Mesenchymal stem cell (in vitro differentiated cells and primary cell): ENCODE data around the gene PPIH.
A peak's percentile ranks its signal among the peaks of the same experiment; 100 is the strongest.

Experiments
- DNase-seq: peaks from one replicate; pipeline ENCODE4 v3.0.0-alpha.2; 2013
- H2AFZ ChIP-seq: one replicate; pipeline ENCODE4 v1.6.1; 2013; ENCODE audit warnings: low read depth, mild to moderate bottlenecking, control low read depth, inconsistent platforms, low read length, moderate library complexity
- H2AK5ac ChIP-seq: 2 replicates; pipeline ENCODE4 v1.6.1; 2013; ENCODE audit warnings: low read length, moderate library complexity, mild to moderate bottlenecking, inconsistent platforms; ENCODE audit not compliant: severe bottlenecking
- H2BK120ac ChIP-seq: one replicate; pipeline ENCODE4 v1.6.1; 2013; ENCODE audit warnings: low read depth, mild to moderate bottlenecking, inconsistent platforms, low read length, moderate library complexity
- H2BK12ac ChIP-seq, 2 experiments: one replicate each; pipeline ENCODE4 v1.6.1; 2013; ENCODE audit warnings: inconsistent platforms in 2 of 2, low read length in 2 of 2, mild to moderate bottlenecking in 2 of 2, moderate library complexity in 2 of 2, control low read depth in 1 of 2
- H2BK15ac ChIP-seq: one replicate; pipeline ENCODE4 v1.6.1; 2013; ENCODE audit warnings: mild to moderate bottlenecking, low read depth, inconsistent platforms; ENCODE audit not compliant: poor library complexity, severe bottlenecking
- H2BK5ac ChIP-seq: 2 replicates; pipeline ENCODE4 v1.6.1; 2013; ENCODE audit warnings: low read depth, mild to moderate bottlenecking, low read length, control low read depth, inconsistent platforms; ENCODE audit not compliant: poor library complexity, severe bottlenecking
- H3K14ac ChIP-seq, 2 experiments: one replicate each; pipeline ENCODE4 v1.6.1; 2013; ENCODE audit warnings: inconsistent platforms in 2 of 2, low read length in 2 of 2, control low read depth in 1 of 2, mild to moderate bottlenecking in 1 of 2, moderate library complexity in 1 of 2
- H3K18ac ChIP-seq, 2 experiments: one replicate each; pipeline ENCODE4 v1.6.1; 2013; ENCODE audit warnings: inconsistent platforms in 2 of 2, low read length in 2 of 2, control low read depth in 1 of 2, low read depth in 1 of 2, mild to moderate bottlenecking in 1 of 2
- H3K23ac ChIP-seq, 2 experiments: one replicate each; pipeline ENCODE4 v1.6.1; 2013; ENCODE audit warnings: inconsistent platforms in 2 of 2, low read length in 2 of 2, mild to moderate bottlenecking in 2 of 2, moderate library complexity in 2 of 2, control low read depth in 1 of 2
- H3K27ac ChIP-seq: 2 replicates; pipeline ENCODE4 v1.5.1; 2013; ENCODE audit warnings: mild to moderate bottlenecking, moderate library complexity, low read length, control low read depth, inconsistent platforms; ENCODE audit not compliant: poor library complexity, severe bottlenecking
- H3K27me3 ChIP-seq, 2 experiments: 2 replicates each; pipeline versions ENCODE4 v1.6.1 to v1.7.0; 2013; ENCODE audit warnings: low read length in 2 of 2, mild to moderate bottlenecking in 2 of 2, moderate library complexity in 2 of 2, control low read depth in 1 of 2, inconsistent platforms in 1 of 2; ENCODE audit not compliant: control insufficient read depth in 1 of 2, insufficient read depth in 1 of 2
- H3K36me3 ChIP-seq, 2 experiments: 2 replicates each; pipeline versions ENCODE4 v1.6.1 to v1.7.0; 2013; ENCODE audit warnings: low read length in 2 of 2, control low read depth in 1 of 2, inconsistent platforms in 1 of 2, low read depth in 1 of 2, mild to moderate bottlenecking in 1 of 2; ENCODE audit not compliant: insufficient read depth in 2 of 2, control insufficient read depth in 1 of 2
- H3K4ac ChIP-seq, 2 experiments: one replicate each; pipeline ENCODE4 v1.6.1; 2013; ENCODE audit warnings: inconsistent platforms in 2 of 2, low read length in 2 of 2, mild to moderate bottlenecking in 2 of 2, moderate library complexity in 2 of 2, control low read depth in 1 of 2, low read depth in 1 of 2
- H3K4me1 ChIP-seq: 2 replicates; pipeline ENCODE4 v1.6.1; 2013; ENCODE audit warnings: low read depth, low read length, control low read depth; ENCODE audit not compliant: control insufficient read depth, insufficient read depth
- H3K4me2 ChIP-seq: 2 replicates; pipeline ENCODE4 v1.6.1; 2013; ENCODE audit warnings: low read length, mild to moderate bottlenecking, inconsistent platforms; ENCODE audit not compliant: poor library complexity, severe bottlenecking
- H3K4me3 ChIP-seq, 2 experiments: 2 replicates each; pipeline versions ENCODE4 v1.5.1 to v1.7.0; 2013; ENCODE audit warnings: low read length in 2 of 2, mild to moderate bottlenecking in 2 of 2, control low read depth in 1 of 2, low read depth in 1 of 2; ENCODE audit not compliant: insufficient read depth in 1 of 2
- H3K79me1 ChIP-seq: replicated peaks from 2 replicates; pipeline ENCODE4 v1.6.1; 2013; ENCODE audit warnings: mild to moderate bottlenecking, control low read depth, low read length, inconsistent platforms; ENCODE audit not compliant: poor library complexity, severe bottlenecking
- H3K9ac ChIP-seq: 2 replicates; pipeline ENCODE4 v1.7.0; 2013; ENCODE audit warnings: mild to moderate bottlenecking, low read length, moderate library complexity
- H3K9me3 ChIP-seq: 2 replicates; pipeline ENCODE4 v1.7.0; 2013; ENCODE audit warnings: mild to moderate bottlenecking, low read length; ENCODE audit not compliant: control insufficient read depth
- H4K8ac ChIP-seq: one replicate; pipeline ENCODE4 v1.6.1; 2013; ENCODE audit warnings: inconsistent platforms, mild to moderate bottlenecking, low read length, moderate library complexity
- H4K91ac ChIP-seq: one replicate; pipeline ENCODE4 v1.6.1; 2013; ENCODE audit warnings: mild to moderate bottlenecking, low read length, inconsistent platforms
- WGBS: methylation state at CpG from one replicate; pipeline ENCODE4 v1.1.7; 2013; ENCODE audit warnings: mixed read lengths; 5-methylcytosine and 5-hydroxymethylcytosine counted together

The PPIH gene

GRCh38 chr1:42657201-42657600, 1.0 kb upstream of the PPIH start:
- Histone ChIP-seq H3K14ac (no peak overlapping the region), H4K91ac (no peak overlapping the region), H3K9ac (peak overlapping the region; percentile 90), H3K23ac (no peak overlapping the region), H3K79me1 (peaks cover 20% of the 10 kb centered on the region), H2AK5ac (no peak overlapping the region), H3K4me1 (peaks cover 5% of the 10 kb centered on the region), H2BK15ac (no peak overlapping the region), H3K18ac (no peak overlapping the region), H4K8ac (no peak overlapping the region), H3K4ac (no peak overlapping the region), H3K9me3 (no peaks in the 10 kb centered on the region), H2BK120ac (no peak overlapping the region), H3K4me2 (no peak overlapping the region), H3K27me3 (peaks cover 0 to 6% of the 10 kb centered on the region in 2 experiments), H3K4me3 (peak overlapping the region in 1 of 2 experiments; percentile 96), H2BK5ac (no peak overlapping the region), H3K27ac (no peak overlapping the region), H3K36me3 (peaks cover 4 to 16% of the 10 kb centered on the region in 2 experiments), H2AFZ (no peak overlapping the region), H2BK12ac (no peak overlapping the region)
- DNase-seq, result no peak
- WGBS, result 97% methylated on average over 2 of the region's 5 CpGs

- H3K79me1 ChIP-seq, result peaks cover 22% of the 10 kb centered on the region
- peaks cover 4 to 26% of the 10 kb centered on the region in 2 experiments for H3K36me3 ChIP-seq
- peaks cover 5% of the 10 kb centered on the region for H3K4me1 ChIP-seq
- H2BK12ac ChIP-seq, result no peak overlapping the region
- H2BK15ac ChIP-seq, result no peak overlapping the region
- WGBS, result 7% methylated on average over 20 of the region's 20 CpGs
- H3K14ac ChIP-seq, result no peak overlapping the region
- no peak overlapping the region for H3K18ac ChIP-seq
- peak overlapping the region; percentile 90 for H3K9ac ChIP-seq
- no peak overlapping the region for H3K23ac ChIP-seq
- peak overlapping the region; percentile 98 for H2AFZ ChIP-seq
- H2BK120ac ChIP-seq, result no peak overlapping the region
- peak; percentile 74 for DNase-seq
- H2AK5ac ChIP-seq, result no peak overlapping the region
- H3K27ac ChIP-seq, result no peak overlapping the region
- no peak overlapping the region for H2BK5ac ChIP-seq
- peak overlapping the region; percentile 74 to 96 for H3K4me3 ChIP-seq
- no peak overlapping the region for H4K91ac ChIP-seq
- H4K8ac ChIP-seq, result peak overlapping the region; percentile 76
- H3K9me3 ChIP-seq, result no peaks in the 10 kb centered on the region
- peak overlapping the region in 1 of 2 experiments; percentile 32 for H3K4ac ChIP-seq
- peaks cover 0 to under 1% of the 10 kb centered on the region in 2 experiments for H3K27me3 ChIP-seq
- H3K4me2 ChIP-seq, result peak overlapping the region; percentile 69
Observed at GRCh38 chr1:42658877-42659337, 684 bp downstream of the PPIH start.

DNA sequence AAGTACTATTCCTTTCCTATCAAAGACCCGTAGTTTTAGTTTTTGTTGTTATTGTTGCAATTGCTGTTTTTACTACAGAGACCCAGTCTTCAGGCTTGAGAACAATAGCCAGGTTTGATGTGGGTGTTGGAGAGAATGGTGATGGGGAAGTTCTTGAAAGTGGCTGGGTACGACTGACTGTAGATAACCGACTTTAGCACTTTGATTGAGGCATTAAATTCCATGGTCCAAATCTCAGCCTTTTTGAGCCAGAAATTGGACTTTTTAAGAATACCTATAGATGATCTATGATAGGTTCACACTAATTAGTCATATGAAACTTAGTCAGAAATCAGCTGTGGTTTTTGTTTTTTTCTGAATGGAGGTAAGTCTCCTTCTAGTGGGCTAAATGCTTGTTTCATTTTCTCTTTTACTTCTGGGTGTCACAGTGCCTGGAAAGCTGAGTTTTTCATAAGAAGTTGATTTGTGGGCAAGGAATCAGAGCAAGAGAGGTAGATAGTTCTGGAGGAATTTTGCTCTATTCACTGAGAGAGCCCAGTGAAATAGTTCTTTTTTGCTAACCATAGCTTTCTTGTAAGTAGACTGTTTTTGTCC, 2.8 kb downstream of the PPIH start:
- H3K4ac ChIP-seq, result no peak overlapping the region
- 100% methylated on average over 2 of the region's 3 CpGs for WGBS
- no peak overlapping the region for H3K14ac ChIP-seq
- no peak overlapping the region for H3K4me3 ChIP-seq
- H2BK15ac ChIP-seq, result no peak overlapping the region
- no peak overlapping the region for H3K23ac ChIP-seq
- no peak overlapping the region for H3K18ac ChIP-seq
- H3K27ac ChIP-seq, result no peak overlapping the region
- no peak overlapping the region for H4K91ac ChIP-seq
- H2BK12ac ChIP-seq, result no peak overlapping the region
- no peak overlapping the region for H3K4me2 ChIP-seq
- no peak overlapping the region for H2BK120ac ChIP-seq
- H3K27me3 ChIP-seq, result no peaks in the 10 kb centered on the region
- H3K4me1 ChIP-seq, result peaks cover 5% of the 10 kb centered on the region
- peaks cover 36% of the 10 kb centered on the region for H3K79me1 ChIP-seq
- no peak overlapping the region for H2BK5ac ChIP-seq
- H4K8ac ChIP-seq, result no peak overlapping the region
- no peak overlapping the region for H3K9ac ChIP-seq
- no peak for DNase-seq
- no peak overlapping the region for H2AFZ ChIP-seq
- peaks cover 23 to 47% of the 10 kb centered on the region in 2 experiments for H3K36me3 ChIP-seq
- H2AK5ac ChIP-seq, result no peak overlapping the region
- no peaks in the 10 kb centered on the region for H3K9me3 ChIP-seq

- H2BK5ac ChIP-seq, result no peak overlapping the region
- no peak overlapping the region for H3K23ac ChIP-seq
- no peaks in the 10 kb centered on the region for H3K9me3 ChIP-seq
- no peak overlapping the region for H2BK12ac ChIP-seq
- no peak overlapping the region for H3K4me3 ChIP-seq
- no peak overlapping the region for H2BK120ac ChIP-seq
- peaks cover 30 to 68% of the 10 kb centered on the region in 2 experiments for H3K36me3 ChIP-seq
- H3K9ac ChIP-seq, result no peak overlapping the region
- H3K79me1 ChIP-seq, result peaks cover 7% of the 10 kb centered on the region
- no peak overlapping the region for H4K91ac ChIP-seq
- no peak overlapping the region for H3K18ac ChIP-seq
- no peak overlapping the region for H2BK15ac ChIP-seq
- WGBS, result 92% methylated on average over 3 of the region's 3 CpGs
- H2AFZ ChIP-seq, result no peak overlapping the region
- H3K27ac ChIP-seq, result no peak overlapping the region
- no peak for DNase-seq
- peaks cover 1% of the 10 kb centered on the region for H3K4me1 ChIP-seq
- no peak overlapping the region for H3K4me2 ChIP-seq
- H3K27me3 ChIP-seq, result no peaks in the 10 kb centered on the region
- H3K14ac ChIP-seq, result no peak overlapping the region
- H2AK5ac ChIP-seq, result no peak overlapping the region
- no peak overlapping the region for H3K4ac ChIP-seq
- H4K8ac ChIP-seq, result no peak overlapping the region
Observed at GRCh38 chr1:42669936-42670335, 11.7 kb downstream of the PPIH start.
